ENCODE measurements around the gene MYL6.
A peak's percentile ranks its signal among the peaks of the same experiment; 100 is the strongest.

MYL6 gene

GRCh38 chr12:56126732-56127239, 31.4 kb upstream of the MYL6 start:
- Mint-ChIP-seq H3K9me3 (no peaks in the 10 kb centered on the region), H3K4me1 (peaks cover 58% of the 10 kb centered on the region)

GRCh38 chr12:56127485-56127887, 30.7 kb upstream of the MYL6 start:
- Mint-ChIP-seq H3K4me1 (peaks cover 65% of the 10 kb centered on the region), H3K36me3 (peaks cover 24% of the 10 kb centered on the region), H3K4me3 (peak overlapping the region; percentile 100), H3K27me3 (no peaks in the 10 kb centered on the region), H3K27ac (peak overlapping the region; percentile 93), H3K9me3 (no peaks in the 10 kb centered on the region)
- ATAC-seq, result no peak

More at GRCh38 chr12:56126732-56127239, 31.4 kb upstream of the MYL6 start:
- Mint-ChIP-seq H3K36me3 (peaks cover 17% of the 10 kb centered on the region), H3K27ac (peak overlapping the region; percentile 93), H3K4me3 (peak overlapping the region; percentile 17), H3K27me3 (no peaks in the 10 kb centered on the region)
- ATAC-seq, result no peak

- Mint-ChIP-seq H3K4me3 (peak within 1 kb of the TSS; percentile 100), H3K4me1 (peaks cover 68% of the 10 kb centered on the region), H3K36me3 (peaks cover 27% of the 10 kb centered on the region), H3K27me3 (no peaks in the 10 kb centered on the region), H3K27ac (peak within 1 kb of the TSS; percentile 93), H3K9me3 (no peaks in the 10 kb centered on the region)
- peak; percentile 97 for ATAC-seq
Observed at GRCh38 chr12:56127888-56128669, 30.1 kb upstream of the MYL6 start, which contains the start of gene ESYT1. ESYT1 (plus strand) TSS chr12:56128267; CDS start chr12:56128320, 53 bp downstream.

- ATAC-seq, result no peak
- H3K4me1 Mint-ChIP-seq, result peaks cover 68% of the 10 kb centered on the region
- peak overlapping the region; percentile 100 for H3K4me3 Mint-ChIP-seq
- peak overlapping the region; percentile 93 for H3K27ac Mint-ChIP-seq
- H3K9me3 Mint-ChIP-seq, result no peaks in the 10 kb centered on the region
- H3K36me3 Mint-ChIP-seq, result peaks cover 33% of the 10 kb centered on the region
- H3K27me3 Mint-ChIP-seq, result no peaks in the 10 kb centered on the region
Observed at GRCh38 chr12:56128670-56129205, 29.4 kb upstream of the MYL6 start.

- Mint-ChIP-seq H3K4me1 (peaks cover 68% of the 10 kb centered on the region), H3K36me3 (peaks cover 39% of the 10 kb centered on the region), H3K27ac (peak overlapping the region; percentile 93), H3K9me3 (no peaks in the 10 kb centered on the region), H3K27me3 (no peaks in the 10 kb centered on the region), H3K4me3 (peak overlapping the region; percentile 100)
- ATAC-seq, result peak; percentile 69
Observed at GRCh38 chr12:56129206-56129941, 28.8 kb upstream of the MYL6 start.

GRCh38 chr12:56129942-56130495, 28.1 kb upstream of the MYL6 start:
- Mint-ChIP-seq H3K27ac (peak overlapping the region; percentile 93), H3K4me3 (peak overlapping the region; percentile 100), H3K36me3 (peaks cover 41% of the 10 kb centered on the region), H3K27me3 (no peaks in the 10 kb centered on the region), H3K9me3 (no peaks in the 10 kb centered on the region), H3K4me1 (peaks cover 68% of the 10 kb centered on the region)
- no peak for ATAC-seq

- H3K4me1 Mint-ChIP-seq, result peaks cover 66% of the 10 kb centered on the region
- no peaks in the 10 kb centered on the region for H3K27me3 Mint-ChIP-seq
- peaks cover 44% of the 10 kb centered on the region for H3K36me3 Mint-ChIP-seq
- H3K27ac Mint-ChIP-seq, result peak overlapping the region; percentile 93
- ATAC-seq, result no peak
- H3K9me3 Mint-ChIP-seq, result no peaks in the 10 kb centered on the region
- H3K4me3 Mint-ChIP-seq, result no peak overlapping the region
Observed at GRCh38 chr12:56130876-56131275, 27.3 kb upstream of the MYL6 start.

GRCh38 chr12:56134897-56135296, 23.3 kb upstream of the MYL6 start:
- ATAC-seq, result no peak
- Mint-ChIP-seq H3K4me1 (peaks cover 28% of the 10 kb centered on the region), H3K27me3 (no peaks in the 10 kb centered on the region), H3K36me3 (peaks cover 81% of the 10 kb centered on the region), H3K9me3 (no peaks in the 10 kb centered on the region), H3K27ac (peak overlapping the region; percentile 53), H3K4me3 (no peak overlapping the region)

- peaks cover 85% of the 10 kb centered on the region for H3K36me3 Mint-ChIP-seq
- H3K9me3 Mint-ChIP-seq, result no peaks in the 10 kb centered on the region
- no peak overlapping the region for H3K4me3 Mint-ChIP-seq
- ATAC-seq, result no peak
- no peaks in the 10 kb centered on the region for H3K27me3 Mint-ChIP-seq
- H3K27ac Mint-ChIP-seq, result no peak overlapping the region
- peaks cover 10% of the 10 kb centered on the region for H3K4me1 Mint-ChIP-seq
Observed at GRCh38 chr12:56137853-56138571, 20.1 kb upstream of the MYL6 start.

GRCh38 chr12:56141946-56142784, 16.0 kb upstream of the MYL6 start:
- Mint-ChIP-seq H3K36me3 (peaks cover 79% of the 10 kb centered on the region), H3K4me3 (no peak overlapping the region), H3K27ac (peak overlapping the region; percentile 47), H3K4me1 (peaks cover 14% of the 10 kb centered on the region), H3K9me3 (no peaks in the 10 kb centered on the region), H3K27me3 (no peaks in the 10 kb centered on the region)
- no peak for ATAC-seq

- Mint-ChIP-seq H3K4me3 (no peak overlapping the region), H3K36me3 (peaks cover 71% of the 10 kb centered on the region), H3K27ac (peak overlapping the region; percentile 47), H3K27me3 (no peaks in the 10 kb centered on the region), H3K9me3 (no peaks in the 10 kb centered on the region), H3K4me1 (peaks cover 14% of the 10 kb centered on the region)
- no peak for ATAC-seq
Observed at GRCh38 chr12:56143217-56143616, 14.9 kb upstream of the MYL6 start.

GRCh38 chr12:56143870-56144269, 14.3 kb upstream of the MYL6 start:
- Mint-ChIP-seq H3K27ac (peak overlapping the region; percentile 10), H3K9me3 (no peaks in the 10 kb centered on the region), H3K4me3 (no peak overlapping the region), H3K27me3 (no peaks in the 10 kb centered on the region), H3K36me3 (peaks cover 64% of the 10 kb centered on the region), H3K4me1 (peaks cover 14% of the 10 kb centered on the region)
- no peak for ATAC-seq

- peaks cover 14% of the 10 kb centered on the region for H3K4me1 Mint-ChIP-seq
- peaks cover 52% of the 10 kb centered on the region for H3K36me3 Mint-ChIP-seq
- H3K27me3 Mint-ChIP-seq, result no peaks in the 10 kb centered on the region
- ATAC-seq, result no peak
- H3K27ac Mint-ChIP-seq, result no peak overlapping the region
- no peaks in the 10 kb centered on the region for H3K9me3 Mint-ChIP-seq
- H3K4me3 Mint-ChIP-seq, result no peak overlapping the region
Observed at GRCh38 chr12:56145217-56145616, 12.9 kb upstream of the MYL6 start.
